MM.1S (cell line): ENCODE measurements around the gene HSF2BP.

Experiments used
- DNase-seq: peaks from one replicate; pipeline ENCODE4 v3.0.0-alpha.2; 2015
- H2AFZ ChIP-seq: fragments of 300-600 bp; sonication (generic); 2 replicates; pipeline ENCODE4 v1.6.0; 2016; ENCODE audit warnings: antibody characterized with exemption, low read length
- H3F3A ChIP-seq: fragments of 300-600 bp; sonication (generic); 2 replicates; pipeline ENCODE4 v1.6.1; 2016; ENCODE audit warnings: mild to moderate bottlenecking, antibody characterized with exemption, low read length, moderate library complexity, mixed read lengths; ENCODE audit not compliant: insufficient read depth
- H3K27ac ChIP-seq: fragments of 300-600 bp; sonication (generic); 2 replicates; pipeline ENCODE4 v1.5.1; 2016; ENCODE audit warnings: mild to moderate bottlenecking, low read length
- H3K27me3 ChIP-seq: fragments of 300-600 bp; sonication (generic); replicated peaks from 2 replicates; pipeline ENCODE4 v1.6.0; 2016; ENCODE audit warnings: low read length; ENCODE audit not compliant: insufficient read depth
- H3K36me3 ChIP-seq: fragments of 300-600 bp; sonication (generic); replicated peaks from 2 replicates; pipeline ENCODE4 v1.6.1; 2016; ENCODE audit warnings: mild to moderate bottlenecking, low read length, mixed read lengths; ENCODE audit not compliant: insufficient read depth
- H3K4me1 ChIP-seq: fragments of 300-600 bp; sonication (generic); 2 replicates; pipeline ENCODE4 v1.6.1; 2016; ENCODE audit warnings: low read length, mixed read lengths
- H3K4me2 ChIP-seq: fragments of 300-600 bp; sonication (generic); 2 replicates; pipeline ENCODE4 v1.6.0; 2016; ENCODE audit warnings: low read depth, low read length
- H3K4me3 ChIP-seq: fragments of 300-600 bp; sonication (generic); 2 replicates; pipeline ENCODE4 v1.5.1; 2016; ENCODE audit warnings: low read length, mixed read lengths
- H3K79me2 ChIP-seq: fragments of 300-600 bp; sonication (generic); 2 replicates; pipeline ENCODE4 v1.6.1; 2016; ENCODE audit warnings: mixed run types, low read length, mixed read lengths
- H3K9ac ChIP-seq: fragments of 300-600 bp; sonication (generic); 2 replicates; pipeline ENCODE4 v1.6.1; 2016; ENCODE audit warnings: low read length, mixed read lengths
- H3K9me2 ChIP-seq: fragments of 300-600 bp; sonication (generic); replicated peaks from 2 replicates; pipeline ENCODE4 v1.6.1; 2016; ENCODE audit warnings: mild to moderate bottlenecking, low read length, mixed read lengths; ENCODE audit not compliant: insufficient read depth
- H3K9me3 ChIP-seq: fragments of 300-600 bp; sonication (generic); replicated peaks from 2 replicates; pipeline ENCODE4 v1.6.1; 2016; ENCODE audit warnings: mild to moderate bottlenecking, low read length, mixed read lengths; ENCODE audit not compliant: insufficient read depth
- H4K20me1 ChIP-seq: fragments of 300-600 bp; sonication (generic); 2 replicates; pipeline ENCODE4 v1.6.1; 2016; ENCODE audit warnings: mild to moderate bottlenecking, low read length, moderate library complexity, mixed read lengths; ENCODE audit not compliant: insufficient read depth
- CTCF ChIP-seq: fragments of 300-600 bp; sonication (generic); IDR thresholded peaks from 2 replicates; pipeline ENCODE4 v1.5.1; 2016; ENCODE audit warnings: antibody characterized with exemption, low read length, mixed read lengths
- EZH2 ChIP-seq: fragments of 300-600 bp; sonication (generic); optimal IDR thresholded peaks from 2 replicates; pipeline ENCODE3; 2017; ENCODE audit warnings: low read depth, mild to moderate bottlenecking, antibody characterized with exemption, low read length, mixed read lengths
- EZH2phosphoT487 ChIP-seq: fragments of 300-600 bp; sonication (generic); IDR thresholded peaks from 2 replicates; pipeline ENCODE4 v1.6.1; 2018; ENCODE audit warnings: antibody characterized with exemption, low read length

Gene HSF2BP

GRCh38 chr21:43644609-43645008 lies 14.7 kb downstream of the HSF2BP start:
- DNase-seq, result no peak
- no peak for TF ChIP-seq CTCF
- no peak for TF ChIP-seq EZH2
- TF ChIP-seq EZH2phosphoT487, result no peak
- Histone ChIP-seq H3K36me3 (no peaks in the 10 kb centered on the region), H3F3A (peaks cover 13% of the 10 kb centered on the region; the same call in 1 of the 2 replicates), H3K9ac (no peak overlapping the region), H3K4me2 (no peak overlapping the region), H3K4me1 (peaks cover 17% of the 10 kb centered on the region), H3K27ac (no peak overlapping the region), H3K9me3 (no peaks in the 10 kb centered on the region), H4K20me1 (no peaks in the 10 kb centered on the region), H2AFZ (no peak overlapping the region), H3K79me2 (no peaks in the 10 kb centered on the region), H3K27me3 (no peaks in the 10 kb centered on the region), H3K9me2 (no peaks in the 10 kb centered on the region), H3K4me3 (no peak overlapping the region)

- H2AFZ ChIP-seq, result no peak overlapping the region
- H3K27ac ChIP-seq, result no peak overlapping the region
Measured at GRCh38 chr21:43644071-43644470, 15.2 kb downstream of the HSF2BP start.

GRCh38 chr21:43643193-43643592 lies 16.1 kb downstream of the HSF2BP start:
- H4K20me1 ChIP-seq, result no peaks in the 10 kb centered on the region
- H3K79me2 ChIP-seq, result no peaks in the 10 kb centered on the region
- no peak for DNase-seq
- no peaks in the 10 kb centered on the region for H3K27me3 ChIP-seq
- H3K4me3 ChIP-seq, result no peak overlapping the region
- H3K4me2 ChIP-seq, result no peak overlapping the region
- peaks cover 13% of the 10 kb centered on the region; the same call in 1 of the 2 replicates for H3F3A ChIP-seq
- no peak overlapping the region for H3K27ac ChIP-seq
- H3K36me3 ChIP-seq, result no peaks in the 10 kb centered on the region
- H2AFZ ChIP-seq, result no peak overlapping the region
- H3K9me3 ChIP-seq, result no peaks in the 10 kb centered on the region
- TF ChIP-seq CTCF (no peak), EZH2phosphoT487 (no peak), EZH2 (no peak)
- H3K4me1 ChIP-seq, result peaks cover 17% of the 10 kb centered on the region
- no peak overlapping the region for H3K9ac ChIP-seq
- no peaks in the 10 kb centered on the region for H3K9me2 ChIP-seq

More at GRCh38 chr21:43644071-43644470, 15.2 kb downstream of the HSF2BP start:
- no peaks in the 10 kb centered on the region for H3K9me2 ChIP-seq
- H3K9ac ChIP-seq, result no peak overlapping the region
- H3F3A ChIP-seq, result peaks cover 13% of the 10 kb centered on the region; the same call in 1 of the 2 replicates
- H3K4me3 ChIP-seq, result no peak overlapping the region
- no peaks in the 10 kb centered on the region for H3K79me2 ChIP-seq
- no peaks in the 10 kb centered on the region for H3K9me3 ChIP-seq
- no peaks in the 10 kb centered on the region for H4K20me1 ChIP-seq
- H3K4me2 ChIP-seq, result no peak overlapping the region
- TF ChIP-seq EZH2 (no peak), CTCF (no peak)
- H3K36me3 ChIP-seq, result no peaks in the 10 kb centered on the region
- no peaks in the 10 kb centered on the region for H3K27me3 ChIP-seq
- peaks cover 17% of the 10 kb centered on the region for H3K4me1 ChIP-seq
- no peak for DNase-seq
